Keratinocyte (primary cell): ENCODE measurements around the gene PRELID3B. TPM values are rescaled to one million over a fixed set of nuclear protein-coding genes. Genes with fewer than 3 reads are reported as not detected.

Experiments used
- DNase-seq: peaks from one replicate; pipeline ENCODE4 v3.0.0-alpha.2; 2011; ENCODE audit warnings: low read depth, missing footprints, low spot score
- FAIRE-seq: peaks from 2 replicates; lab custom pipeline; 2011; peaks lifted over from hg19 to GRCh38; lab: Jason Lieb, UNC
- H2AFZ ChIP-seq: 2 replicates; pipeline ENCODE4 v1.6.0; 2012; ENCODE audit warnings: low read length, control low read depth, inconsistent platforms; ENCODE audit not compliant: control insufficient read depth
- H3K27ac ChIP-seq: 2 replicates; pipeline ENCODE4 v1.5.1; 2011; ENCODE audit warnings: low read length; ENCODE audit not compliant: control insufficient read depth, insufficient read depth
- H3K27me3 ChIP-seq: 3 replicates; pipeline ENCODE4 v1.6.0; 2011; ENCODE audit warnings: low read length; ENCODE audit not compliant: control insufficient read depth, insufficient read depth; ENCODE audit errors: extremely low read depth
- H3K36me3 ChIP-seq, 2 experiments: 2 replicates in 1 of 2; 3 replicates in 1 of 2; pipeline ENCODE4 v1.5.1; 2011; ENCODE audit warnings: low read length in 2 of 2, mild to moderate bottlenecking in 1 of 2; ENCODE audit not compliant: control insufficient read depth in 2 of 2, insufficient read depth in 2 of 2; ENCODE audit errors: extremely low read depth in 1 of 2
- H3K4me1 ChIP-seq: 3 replicates; pipeline ENCODE4 v1.5.1; 2011; ENCODE audit warnings: low read length; ENCODE audit not compliant: control insufficient read depth, insufficient read depth; ENCODE audit errors: extremely low read depth
- H3K4me2 ChIP-seq: 3 replicates; pipeline ENCODE4 v1.6.0; 2011; ENCODE audit warnings: low read depth, low read length; ENCODE audit not compliant: control insufficient read depth, insufficient read depth; ENCODE audit errors: extremely low read depth
- H3K4me3 ChIP-seq, 3 experiments: fragments of 200-600 bp in 1 of 3; sonication (generic) in 1 of 3; 2 replicates in 2 of 3; 3 replicates in 1 of 3; pipeline ENCODE4 v1.5.1; 2011 to 2016; ENCODE audit warnings: low read length in 3 of 3, mild to moderate bottlenecking in 3 of 3, control low read depth in 2 of 3, inconsistent platforms in 1 of 3, low read depth in 1 of 3, mixed read lengths in 1 of 3, mixed run types in 1 of 3, moderate library complexity in 1 of 3; ENCODE audit not compliant: control insufficient read depth in 2 of 3, insufficient read depth in 2 of 3; ENCODE audit errors: extremely low read depth in 1 of 3
- H3K79me2 ChIP-seq: 2 replicates; pipeline ENCODE4 v1.6.0; 2012; ENCODE audit warnings: low read length; ENCODE audit not compliant: control insufficient read depth, insufficient read depth
- H3K9ac ChIP-seq: 3 replicates; pipeline ENCODE4 v1.6.0; 2011; ENCODE audit warnings: low read length; ENCODE audit not compliant: control insufficient read depth, insufficient read depth; ENCODE audit errors: extremely low read depth
- H3K9me1 ChIP-seq: 3 replicates; pipeline ENCODE4 v1.6.0; 2011; ENCODE audit warnings: low read length; ENCODE audit not compliant: control insufficient read depth, insufficient read depth; ENCODE audit errors: extremely low read depth
- H3K9me3 ChIP-seq: 2 replicates; pipeline ENCODE4 v1.5.1; 2012; ENCODE audit warnings: low read depth, low read length; ENCODE audit not compliant: control insufficient read depth
- H4K20me1 ChIP-seq: 3 replicates; pipeline ENCODE4 v1.6.0; 2011; ENCODE audit warnings: low read length; ENCODE audit not compliant: control insufficient read depth, insufficient read depth; ENCODE audit errors: extremely low read depth
- CTCF ChIP-seq, 3 experiments: IDR thresholded peaks in 1 of 3; conservative IDR thresholded peaks in 1 of 3; optimal IDR thresholded peaks in 1 of 3; 2 replicates in 2 of 3; 3 replicates in 1 of 3; pipeline versions ENCODE3 to v1.5.1; 2011; ENCODE audit warnings: low read length in 3 of 3, mild to moderate bottlenecking in 3 of 3, moderate library complexity in 2 of 3, control low read depth in 1 of 3, inconsistent platforms in 1 of 3; ENCODE audit not compliant: insufficient read depth in 2 of 3; ENCODE audit errors: extremely low read depth in 1 of 3
- EZH2 ChIP-seq: IDR thresholded peaks from one replicate; pipeline ENCODE4 v1.6.1; 2012; ENCODE audit warnings: inconsistent platforms, mild to moderate bottlenecking, low read length, moderate library complexity
- dilution Hi-C: fragments of 300-500 bp; cut with MboI; formaldehyde crosslinking; loops from one replicate; pipeline ENCODE4 v1.7.0; 2020; ENCODE audit warnings: low sequenced_read_pairs; ENCODE audit not compliant: extremely low pct_ligation_motif_present
- polyA plus RNA-seq, 5 experiments: library from polyadenylated mRNA; depleted of rRNA in 3 of 5; stranded (reverse) in 3 of 5; stranded (forward) in 1 of 5; unstranded in 1 of 5; fragments of >200 nt; gene quantifications; 1 replicate in 1 of 5; 2 replicates in 3 of 5; 3 replicates in 1 of 5; pipeline versions ENCODE4 v1.2.1 to v1.2.3, GENCODE V29; 2011 to 2012; ENCODE audit warnings: missing spikeins in 2 of 5, low read depth in 1 of 5, low replicate concordance in 1 of 5

PRELID3B gene
- polyA plus RNA-seq, 1 donor (not counting 4 experiments of a cell fraction or from before 2014, with no cell fraction given): 86.9 TPM

GRCh38 chr20:59031564-59032022, 11.0 kb downstream of the PRELID3B start:
- no peak for FAIRE-seq
- dilution Hi-C loops: no loop called here

GRCh38 chr20:59030911-59031563, 11.5 kb downstream of the PRELID3B start:
- no peaks in the 10 kb centered on the region for H3K9me3 ChIP-seq
- peaks cover 64% of the 10 kb centered on the region for H3K79me2 ChIP-seq
- H3K27me3 ChIP-seq: no peaks in the 10 kb centered on the region
- DNase-seq (no peak), FAIRE-seq (no peak)
- TF ChIP-seq EZH2 (no peak), CTCF (optimal IDR thresholded peaks at IDR 0.05 in 1 of 3, IDR thresholded peaks at IDR 0.05 in 1 of 3, conservative IDR thresholded peaks at IDR 0.05 in 1 of 3; ENCODE audit: extremely low read depth in 1 of 3, insufficient read depth in 2 of 3, low read length in 3 of 3) (no peak)
- no peaks in the 10 kb centered on the region for H3K9me1 ChIP-seq
- peaks cover 3% of the 10 kb centered on the region for H4K20me1 ChIP-seq
- no peak overlapping the region for H2AFZ ChIP-seq
- H3K4me1 ChIP-seq: peaks cover 31% of the 10 kb centered on the region
- peak overlapping the region; percentile 88 for H3K4me2 ChIP-seq
- peak overlapping the region; percentile 81 for H3K9ac ChIP-seq
- dilution Hi-C loops: no loop called here
- H3K4me3 ChIP-seq: peak overlapping the region; percentile 69 to 93 (median 71)
- H3K36me3 ChIP-seq: peaks cover 17 to 31% of the 10 kb centered on the region in 2 experiments
- peak overlapping the region; percentile 72 for H3K27ac ChIP-seq

More at GRCh38 chr20:59031564-59032022, 11.0 kb downstream of the PRELID3B start:
- H4K20me1 ChIP-seq: peaks cover 3% of the 10 kb centered on the region
- H3K36me3 ChIP-seq: peaks cover 20 to 35% of the 10 kb centered on the region in 2 experiments
- H3K9ac ChIP-seq: peak overlapping the region; percentile 81
- peak overlapping the region; percentile 72 for H3K27ac ChIP-seq
- H3K4me1 ChIP-seq: peaks cover 31% of the 10 kb centered on the region
- H3K9me1 ChIP-seq: no peaks in the 10 kb centered on the region
- H3K79me2 ChIP-seq: peaks cover 64% of the 10 kb centered on the region
- no peaks in the 10 kb centered on the region for H3K27me3 ChIP-seq
- H2AFZ ChIP-seq: peak overlapping the region; percentile 73
- no peaks in the 10 kb centered on the region for H3K9me3 ChIP-seq
- TF ChIP-seq EZH2: no peak
- no peak for TF ChIP-seq CTCF (optimal IDR thresholded peaks at IDR 0.05 in 1 of 3, IDR thresholded peaks at IDR 0.05 in 1 of 3, conservative IDR thresholded peaks at IDR 0.05 in 1 of 3; ENCODE audit: extremely low read depth in 1 of 3, insufficient read depth in 2 of 3, low read length in 3 of 3)
- peak overlapping the region; percentile 88 for H3K4me2 ChIP-seq
- no peak for DNase-seq
- peak overlapping the region; percentile 69 to 93 (median 71) for H3K4me3 ChIP-seq
